Stimulated activated effector memory CD8-positive, alpha-beta T cell treated with anti-CD3 and anti-CD28 coated beads, Interleukin-12 subunit alpha, Interleukin-12 subunit beta, amount 100 ng/mL, for 72 hours (primary cell): ENCODE measurements around the gene POGLUT3.

ENCODE experiments used
- ATAC-seq: fragments of 150-1000 bp; cut with Tn5 transposase; 2 replicates; pipeline ENCODE4 v1.10.0; 2021
- DNase-seq, 2 donors: peaks; one replicate each; pipeline ENCODE4 v3.0.0; 2021 to 2022; ENCODE audit warnings: low spot score in 2 of 2
- H3K27ac Mint-ChIP-seq: one replicate; pipeline ENCODE4 v1.8.0; 2022; ENCODE audit warnings: mild to moderate bottlenecking, mixed read lengths
- H3K36me3 Mint-ChIP-seq: one replicate; pipeline ENCODE4 v1.8.0; 2022; ENCODE audit warnings: mild to moderate bottlenecking, mixed read lengths
- H3K4me1 Mint-ChIP-seq: one replicate; pipeline ENCODE4 v1.8.0; 2022; ENCODE audit warnings: mixed read lengths
- H3K4me3 Mint-ChIP-seq: one replicate; pipeline ENCODE4 v1.8.0; 2022; ENCODE audit warnings: mild to moderate bottlenecking, mixed read lengths
- H3K9me3 Mint-ChIP-seq: one replicate; pipeline ENCODE4 v1.8.0; 2022; ENCODE audit warnings: mixed read lengths

The POGLUT3 gene

GRCh38 chr11:108483163-108483562 is 15.0 kb downstream of the POGLUT3 start:
- Mint-ChIP-seq H3K27ac (no peak overlapping the region), H3K4me3 (no peak overlapping the region), H3K4me1 (no peaks in the 10 kb centered on the region), H3K36me3 (peaks cover 69% of the 10 kb centered on the region), H3K9me3 (no peaks in the 10 kb centered on the region)
- DNase-seq (no peak), ATAC-seq (no peak)

DNA sequence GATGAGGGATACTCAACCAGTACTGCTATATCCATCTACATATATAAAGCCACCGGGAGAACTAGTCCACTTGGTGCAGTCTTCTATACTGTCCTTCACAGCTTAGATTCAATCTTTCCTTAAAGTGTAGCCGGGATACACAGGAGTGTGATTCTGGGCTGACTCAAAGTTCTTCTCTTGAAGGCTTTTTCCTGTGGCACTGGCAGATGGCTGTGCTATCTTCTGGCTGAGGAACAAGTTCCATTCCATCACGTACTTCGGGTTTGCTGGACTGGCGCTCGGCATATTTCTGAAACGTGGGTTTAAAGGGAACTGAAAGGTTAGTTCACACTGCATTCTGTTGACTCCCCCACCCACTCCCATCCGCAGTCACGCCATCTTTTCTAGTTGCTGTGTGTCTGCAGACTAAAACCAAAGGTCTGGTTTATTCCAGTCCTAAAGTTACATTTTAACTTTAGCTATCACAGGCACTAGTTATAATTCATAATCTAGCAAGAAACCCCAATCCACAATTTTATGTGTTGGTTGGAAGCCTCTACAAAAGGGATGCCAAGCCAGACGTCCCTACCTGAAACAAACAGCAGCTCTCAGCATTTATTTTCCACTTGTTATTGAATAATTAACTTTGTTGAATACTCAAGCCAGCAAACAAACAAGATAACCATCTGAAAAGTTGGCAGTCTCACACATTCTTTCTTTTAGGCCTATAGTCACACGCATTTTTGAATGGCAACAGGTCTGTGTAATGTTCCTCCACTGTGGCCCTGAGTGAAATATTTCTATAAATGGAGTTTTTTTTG is 23.3 kb downstream of the POGLUT3 start:
- no peaks in the 10 kb centered on the region for H3K9me3 Mint-ChIP-seq
- no peak overlapping the region for H3K27ac Mint-ChIP-seq
- ATAC-seq (no peak), DNase-seq (no peak)
- no peaks in the 10 kb centered on the region for H3K4me1 Mint-ChIP-seq
- no peak overlapping the region for H3K4me3 Mint-ChIP-seq
- H3K36me3 Mint-ChIP-seq = peaks cover 52% of the 10 kb centered on the region

GRCh38 chr11:108472681-108473080 is 25.5 kb downstream of the POGLUT3 start:
- Mint-ChIP-seq H3K4me3 (no peak overlapping the region), H3K9me3 (no peaks in the 10 kb centered on the region), H3K27ac (no peak overlapping the region), H3K4me1 (no peaks in the 10 kb centered on the region), H3K36me3 (peaks cover 38% of the 10 kb centered on the region)
- DNase-seq (no peak), ATAC-seq (no peak)

- no peak for ATAC-seq
- Mint-ChIP-seq H3K9me3 (no peaks in the 10 kb centered on the region), H3K4me1 (peaks cover 6% of the 10 kb centered on the region), H3K27ac (no peak overlapping the region), H3K36me3 (no peaks in the 10 kb centered on the region), H3K4me3 (peak overlapping the region; percentile 91)
- no peak for DNase-seq
Observed at GRCh38 chr11:108468478-108468864, 29.7 kb downstream of the POGLUT3 start.

- DNase-seq (peak; percentile 81 to 98), ATAC-seq (peak; percentile 99)
- peak within 1 kb of the TSS; percentile 98 for H3K27ac Mint-ChIP-seq
- peaks cover 6% of the 10 kb centered on the region for H3K4me1 Mint-ChIP-seq
- H3K9me3 Mint-ChIP-seq = no peaks in the 10 kb centered on the region
- H3K36me3 Mint-ChIP-seq = no peaks in the 10 kb centered on the region
- peak within 1 kb of the TSS; percentile 91 for H3K4me3 Mint-ChIP-seq
Observed at GRCh38 chr11:108467091-108467823, 30.9 kb downstream of the POGLUT3 start, which contains the start of gene C11orf65. C11orf65 (minus strand) TSS chr11:108467529; CDS start chr11:108461559, 5,970 bp downstream.

- H3K36me3 Mint-ChIP-seq = no peaks in the 10 kb centered on the region
- ATAC-seq (no peak), DNase-seq (peak in 1 of 2 donors; percentile 55)
- H3K4me1 Mint-ChIP-seq = peaks cover 6% of the 10 kb centered on the region
- peak overlapping the region; percentile 91 for H3K4me3 Mint-ChIP-seq
- peak overlapping the region; percentile 98 for H3K27ac Mint-ChIP-seq
- H3K9me3 Mint-ChIP-seq = no peaks in the 10 kb centered on the region
Observed at GRCh38 chr11:108466405-108466804, 31.8 kb downstream of the POGLUT3 start.

DNA sequence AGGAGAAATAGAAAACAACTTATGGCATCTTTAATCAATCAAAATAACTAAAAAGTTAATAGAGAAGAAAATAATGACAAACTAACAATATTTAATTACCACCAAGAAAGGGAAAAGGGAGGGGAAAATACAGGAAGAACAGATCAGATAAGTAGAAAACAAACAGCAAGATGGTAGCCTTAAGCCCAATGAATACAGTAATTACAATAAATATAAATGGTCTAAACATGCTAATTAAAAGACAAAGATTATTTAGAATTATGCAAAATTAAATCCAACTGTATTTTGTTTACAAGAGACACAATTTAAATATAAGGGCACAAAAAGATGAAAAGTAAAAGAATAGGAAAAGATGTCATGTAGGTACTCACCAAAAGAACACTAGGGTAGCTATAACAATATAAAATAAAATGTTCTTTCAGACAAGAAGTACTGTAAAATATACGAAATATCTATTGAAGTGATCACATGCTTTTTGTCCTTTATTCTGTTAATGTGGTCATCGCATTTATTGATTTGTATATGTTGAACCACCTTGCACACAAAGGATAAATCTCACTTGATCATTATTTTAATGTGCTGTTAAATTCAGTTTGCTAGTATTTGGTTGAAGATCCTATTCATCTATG is 44.9 kb downstream of the POGLUT3 start:
- Mint-ChIP-seq H3K9me3 (peaks cover 12% of the 10 kb centered on the region), H3K27ac (no peak overlapping the region), H3K36me3 (no peaks in the 10 kb centered on the region), H3K4me1 (peaks cover 5% of the 10 kb centered on the region), H3K4me3 (no peak overlapping the region)
- DNase-seq = no peak
- no peak for ATAC-seq
